ENCODE measurements around the gene CLCF1. TPM values are rescaled to one million over a fixed set of nuclear protein-coding genes. Genes with fewer than 3 reads are reported as not detected.

CLCF1 gene
- total RNA-seq = 1.8 and 2.3 TPM in 2 replicates

GRCh38 chr11:67372993-67373647, at the start of gene CLCF1:
TSS of gene CLCF1 (minus strand) at chr11:67373598. CDS start at chr11:67373539, 59 bp downstream.
- no peaks in the 10 kb centered on the region for H3K36me3 ChIP-seq (ENCODE audit: control insufficient read depth, insufficient read depth, low read length)
- FAIRE-seq (no peak), DNase-seq (ENCODE audit: low read depth) (no peak)
- TF ChIP-seq CTCF (IDR thresholded peaks at IDR 0.05; ENCODE audit: insufficient read depth, low read length, severe bottlenecking) = no peak
- peak within 1 kb of the TSS; percentile 62 for H3K4me3 ChIP-seq (ENCODE audit: low read depth, low read length)
- no peaks in the 10 kb centered on the region for H3K27me3 ChIP-seq (ENCODE audit: control insufficient read depth, insufficient read depth, low read length)

- DNase-seq (ENCODE audit: low read depth) (peak; percentile 78), FAIRE-seq (peak; percentile 79)
- TF ChIP-seq CTCF (IDR thresholded peaks at IDR 0.05; ENCODE audit: insufficient read depth, low read length, severe bottlenecking) = no peak
- Histone ChIP-seq H3K36me3 (ENCODE audit: control insufficient read depth, insufficient read depth, low read length) (no peaks in the 10 kb centered on the region), H3K4me3 (ENCODE audit: low read depth, low read length) (no peak overlapping the region), H3K27me3 (ENCODE audit: control insufficient read depth, insufficient read depth, low read length) (no peaks in the 10 kb centered on the region)
Measured at GRCh38 chr11:67422891-67423290, 49.5 kb upstream of the CLCF1 start.

GRCh38 chr11:67421430-67422031, 48.1 kb upstream of the CLCF1 start:
- no peaks in the 10 kb centered on the region for H3K36me3 ChIP-seq (ENCODE audit: control insufficient read depth, insufficient read depth, low read length)
- FAIRE-seq (no peak), DNase-seq (ENCODE audit: low read depth) (no peak)
- no peak for TF ChIP-seq CTCF (IDR thresholded peaks at IDR 0.05; ENCODE audit: insufficient read depth, low read length, severe bottlenecking)
- no peaks in the 10 kb centered on the region for H3K27me3 ChIP-seq (ENCODE audit: control insufficient read depth, insufficient read depth, low read length)
- no peak overlapping the region for H3K4me3 ChIP-seq (ENCODE audit: low read depth, low read length)

GRCh38 chr11:67420646-67421429, 47.4 kb upstream of the CLCF1 start:
- no peak for TF ChIP-seq CTCF (IDR thresholded peaks at IDR 0.05; ENCODE audit: insufficient read depth, low read length, severe bottlenecking)
- Histone ChIP-seq H3K36me3 (ENCODE audit: control insufficient read depth, insufficient read depth, low read length) (no peaks in the 10 kb centered on the region), H3K27me3 (ENCODE audit: control insufficient read depth, insufficient read depth, low read length) (no peaks in the 10 kb centered on the region), H3K4me3 (ENCODE audit: low read depth, low read length) (peak overlapping the region; percentile 40)
- FAIRE-seq (no peak), DNase-seq (ENCODE audit: low read depth) (peak; percentile 72)

GRCh38 chr11:67420147-67420645, 46.8 kb upstream of the CLCF1 start:
- Histone ChIP-seq H3K27me3 (ENCODE audit: control insufficient read depth, insufficient read depth, low read length) (no peaks in the 10 kb centered on the region), H3K4me3 (ENCODE audit: low read depth, low read length) (peak overlapping the region; percentile 40), H3K36me3 (ENCODE audit: control insufficient read depth, insufficient read depth, low read length) (no peaks in the 10 kb centered on the region)
- DNase-seq (ENCODE audit: low read depth) (no peak), FAIRE-seq (no peak)
- no peak for TF ChIP-seq CTCF (IDR thresholded peaks at IDR 0.05; ENCODE audit: insufficient read depth, low read length, severe bottlenecking)

All from bronchial epithelial cell (primary cell).